Cardiac fibroblast (primary cell): ENCODE results near the gene PDS5B.

Experiments
- DNase-seq, 2 donors: peaks; one replicate each; pipeline versions ENCODE4 v3.0.0 to v3.0.0-alpha.2; 2010; ENCODE audit warnings: low read depth in 2 of 2
- H3K4me3 ChIP-seq, 2 donors: replicated peaks in 1 of 2; 1 replicate in 1 of 2; 2 replicates in 1 of 2; pipeline ENCODE4 v1.5.1; 2011; ENCODE audit warnings: low read depth in 2 of 2, low read length in 2 of 2, mild to moderate bottlenecking in 2 of 2, moderate library complexity in 1 of 2
- CTCF ChIP-seq: IDR thresholded peaks from one replicate; pipeline ENCODE4 v1.5.1; 2011; ENCODE audit warnings: low read depth, mild to moderate bottlenecking, low read length, inconsistent platforms

PDS5B gene

DNA sequence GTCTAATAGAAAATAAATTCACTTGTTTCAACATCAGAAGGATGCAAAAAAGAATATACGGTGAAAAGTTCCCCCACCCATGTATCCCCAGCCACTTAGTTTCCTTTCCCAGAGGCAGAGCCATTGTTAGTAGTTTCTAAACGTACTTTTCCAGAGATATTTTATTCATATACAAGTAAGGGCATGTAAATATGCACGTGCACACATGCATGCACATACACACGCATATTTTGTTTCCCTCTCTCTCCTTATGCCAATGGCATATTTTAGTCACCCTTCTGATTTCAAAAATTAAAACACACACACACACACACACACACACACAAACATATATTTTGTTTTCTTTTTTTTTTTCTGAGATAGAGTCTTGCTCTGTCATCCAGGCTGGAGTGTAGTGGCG, 147.4 kb downstream of the PDS5B start:
- no peak overlapping the region for H3K4me3 ChIP-seq
- TF ChIP-seq CTCF: no peak
- DNase-seq: no peak

DNA sequence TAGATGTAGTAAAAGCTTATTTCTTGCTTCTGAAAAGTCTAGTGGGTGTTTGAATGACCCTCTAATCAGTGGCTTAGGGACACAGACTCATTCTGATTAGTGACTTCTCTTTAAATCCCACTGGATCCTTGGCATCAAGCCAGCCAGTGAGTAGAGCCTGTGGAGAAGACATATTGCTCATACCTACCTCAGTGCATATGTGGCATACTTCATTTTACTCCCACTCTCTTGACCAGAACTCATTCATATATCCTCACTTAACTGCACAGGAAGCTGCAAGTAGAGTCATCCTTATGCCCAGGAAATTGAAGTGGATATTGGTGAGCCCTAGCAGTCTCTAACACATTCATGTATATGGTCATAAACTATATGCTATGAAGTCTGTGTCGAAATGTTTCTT, 148.3 kb downstream of the PDS5B start:
- no peak for TF ChIP-seq CTCF
- no peak overlapping the region for H3K4me3 ChIP-seq
- DNase-seq: peak; percentile 25 to 86

DNA sequence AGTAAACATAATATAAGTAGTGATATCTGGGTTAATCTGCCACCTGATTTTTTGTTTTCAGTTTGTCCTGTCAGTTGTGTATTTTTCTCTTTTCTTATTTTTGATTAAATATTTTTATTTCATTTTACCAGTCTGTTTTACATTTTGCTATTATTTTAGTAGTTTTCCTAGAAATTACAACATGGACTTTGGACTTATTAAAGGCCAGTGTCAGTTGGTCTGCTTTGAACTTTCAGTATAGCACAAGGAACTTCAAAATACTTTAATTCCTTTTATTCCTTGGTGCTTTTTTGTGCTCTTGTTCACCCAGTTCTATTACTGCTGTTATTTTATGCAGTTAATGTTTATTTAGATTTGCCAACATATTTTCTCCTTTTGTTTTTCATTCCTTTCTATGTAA, 149.6 kb downstream of the PDS5B start:
- no peak for TF ChIP-seq CTCF
- DNase-seq: no peak
- no peak overlapping the region for H3K4me3 ChIP-seq

DNA sequence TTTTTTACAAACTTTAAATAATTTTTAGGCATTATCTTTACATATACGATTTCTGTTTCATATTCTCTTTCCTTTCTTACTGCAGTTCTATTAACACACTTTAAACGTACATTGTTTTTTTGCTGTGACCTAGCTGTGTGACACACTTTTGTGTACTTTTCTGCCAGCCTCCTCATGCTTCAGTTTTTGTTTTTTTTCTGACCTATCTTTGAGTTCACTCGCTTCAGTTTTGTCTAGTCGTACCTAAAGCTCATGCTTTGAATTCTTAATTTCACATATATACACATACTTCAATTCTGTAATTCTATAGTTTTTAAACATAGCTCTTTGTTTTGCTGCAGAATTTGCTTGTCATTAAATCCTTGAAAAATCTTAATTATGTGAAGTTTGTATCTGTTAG, 150.4 kb downstream of the PDS5B start:
- H3K4me3 ChIP-seq: peak overlapping the region in 1 of 2 donors; percentile 27
- no peak for TF ChIP-seq CTCF
- peak in 1 of 2 donors; percentile 33 for DNase-seq

DNA sequence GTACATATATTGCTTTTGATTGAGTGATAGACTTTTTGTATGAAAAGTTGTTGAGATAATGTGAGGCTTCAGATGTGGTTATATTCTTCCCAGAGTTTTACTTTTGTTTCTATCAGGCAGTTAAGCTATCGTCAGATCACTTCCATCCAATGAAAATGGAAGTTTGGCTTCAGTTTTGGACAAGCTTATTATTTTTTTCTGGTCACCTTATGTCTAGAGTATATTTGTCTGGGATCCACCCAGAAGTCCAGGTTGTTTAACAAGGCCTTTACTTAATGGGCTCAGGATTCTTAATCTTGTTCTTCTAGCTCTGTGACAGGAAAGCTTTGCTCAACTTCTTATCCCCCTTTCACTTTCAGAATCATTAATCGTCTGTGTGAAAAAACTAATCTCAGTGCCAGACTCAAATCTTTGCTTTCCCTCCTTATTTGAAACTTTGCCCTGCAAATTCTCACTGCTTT, 150.9 kb downstream of the PDS5B start:
- no peak for TF ChIP-seq CTCF
- H3K4me3 ChIP-seq: peak overlapping the region in 1 of 2 donors; percentile 27
- peak; percentile 28 to 51 for DNase-seq

GRCh38 chr13:32737679-32738078, 151.4 kb downstream of the PDS5B start:
- peak in 1 of 2 donors; percentile 18 for DNase-seq
- TF ChIP-seq CTCF: no peak
- peak overlapping the region in 1 of 2 donors; percentile 27 for H3K4me3 ChIP-seq

GRCh38 chr13:32745509-32745908, 159.3 kb downstream of the PDS5B start:
- DNase-seq: no peak
- no peak for TF ChIP-seq CTCF
- no peak overlapping the region for H3K4me3 ChIP-seq
